Liver (tissue), 9 donors: Measurements from ENCODE around the gene TMEM272. TPM values are rescaled to one million over a fixed set of nuclear protein-coding genes. Genes with fewer than 3 reads are reported as not detected.

Experiments
- DNase-seq: peaks from one replicate; pipeline ENCODE4 v3.0.0-alpha.2; 2017; ENCODE audit warnings: low spot score
- H3K27ac ChIP-seq, 2 donors: one replicate each; pipeline ENCODE4 v1.7.0; 2013; ENCODE audit warnings: inconsistent platforms in 2 of 2, low read length in 2 of 2, control low read depth in 1 of 2, low read depth in 1 of 2, mild to moderate bottlenecking in 1 of 2
- H3K27me3 ChIP-seq, 4 donors: one replicate each; pipeline versions ENCODE4 v1.6.1 to v1.7.0; 2013; ENCODE audit warnings: low read length in 3 of 4, inconsistent platforms in 1 of 4, mild to moderate bottlenecking in 1 of 4, moderate library complexity in 1 of 4; ENCODE audit not compliant: control insufficient read depth in 4 of 4, insufficient read depth in 4 of 4
- H3K36me3 ChIP-seq, 4 donors: one replicate each; pipeline versions ENCODE4 v1.6.1 to v1.7.0; 2013; ENCODE audit warnings: low read length in 3 of 4, mild to moderate bottlenecking in 3 of 4, low read depth in 1 of 4, moderate library complexity in 1 of 4; ENCODE audit not compliant: control insufficient read depth in 4 of 4, insufficient read depth in 3 of 4
- H3K4me1 ChIP-seq, 4 donors: one replicate each; pipeline versions ENCODE4 v1.6.1 to v1.7.0; 2013; ENCODE audit warnings: low read length in 3 of 4, mild to moderate bottlenecking in 3 of 4, moderate library complexity in 1 of 4; ENCODE audit not compliant: control insufficient read depth in 4 of 4, insufficient read depth in 4 of 4
- H3K4me3 ChIP-seq, 3 donors: one replicate each; pipeline versions ENCODE4 v1.6.1 to v1.7.0; 2013; ENCODE audit warnings: low read length in 3 of 3, control low read depth in 1 of 3, low read depth in 1 of 3, mild to moderate bottlenecking in 1 of 3
- H3K9ac ChIP-seq, 2 donors: one replicate each; pipeline ENCODE4 v1.7.0; 2013; ENCODE audit warnings: low read length in 2 of 2, mild to moderate bottlenecking in 2 of 2, moderate library complexity in 2 of 2, control low read depth in 1 of 2, low read depth in 1 of 2
- H3K9me3 ChIP-seq, 4 donors: one replicate each; pipeline versions ENCODE4 v1.6.1 to v1.7.0; 2013; ENCODE audit warnings: low read length in 3 of 4; ENCODE audit not compliant: control insufficient read depth in 4 of 4
- FOXA1 ChIP-seq: IDR thresholded peaks from 2 replicates; pipeline ENCODE4 v1.6.1; 2016; ENCODE audit warnings: antibody characterized with exemption
- GABPA ChIP-seq, 2 donors: IDR thresholded peaks in 1 of 2; conservative IDR thresholded peaks in 1 of 2; 2 replicates each; pipeline ENCODE4 v1.6.1; 2016; ENCODE audit warnings: antibody characterized with exemption in 2 of 2, mild to moderate bottlenecking in 1 of 2, moderate library complexity in 1 of 2
- HNF4G ChIP-seq: IDR thresholded peaks from 2 replicates; pipeline ENCODE4 v1.6.1; 2016; ENCODE audit warnings: antibody characterized with exemption
- RAD21 ChIP-seq, 2 donors: IDR thresholded peaks; 2 replicates each; pipeline ENCODE4 v1.6.1; 2016; ENCODE audit warnings: antibody characterized with exemption in 2 of 2, mild to moderate bottlenecking in 2 of 2
- RXRA ChIP-seq, 2 donors: IDR thresholded peaks; 2 replicates each; pipeline ENCODE4 v1.6.1; 2017 to 2018; ENCODE audit warnings: antibody characterized with exemption in 2 of 2, mild to moderate bottlenecking in 1 of 2
- YY1 ChIP-seq: IDR thresholded peaks from 2 replicates; pipeline ENCODE4 v1.6.1; 2016; ENCODE audit warnings: antibody characterized with exemption, mild to moderate bottlenecking
- WGBS: extraction: QIAGEN DNeasy Blood & Tissue Kit; methylation state at CpG from one replicate; pipeline ENCODE4 v1.1.7; 2013; 5-methylcytosine and 5-hydroxymethylcytosine counted together
- polyA plus RNA-seq, 2 donors: library from polyadenylated mRNA; stranded (reverse) in 1 of 2; unstranded in 1 of 2; fragments of 200-250 nt in 1 of 2; fragments of >200 nt in 1 of 2; fragmentation: Nextera tagmentation in 1 of 2; extraction: Ambion mirVana in 1 of 2; gene quantifications; one replicate each; pipeline versions ENCODE4 v1.2.1 to v1.2.3, GENCODE V29; 2013 to 2015
- total RNA-seq, 2 donors: library from RNA; depleted of rRNA; stranded (reverse); fragments of >200 nt; gene quantifications; one replicate each; pipeline ENCODE4 v1.2.3, GENCODE V29; 2014
- TF ChIP-seq, protein P1 (sequence below): IDR thresholded peaks from 2 replicates; pipeline ENCODE4 v1.6.1; 2016; ENCODE audit warnings: antibody characterized with exemption
- TF ChIP-seq, protein P2 (sequence below): IDR thresholded peaks from 2 replicates; pipeline ENCODE4 v1.6.1; 2016; ENCODE audit warnings: antibody characterized with exemption, mild to moderate bottlenecking
- TF ChIP-seq, protein P3 (sequence below): IDR thresholded peaks from 2 replicates; pipeline ENCODE4 v1.6.1; 2016; ENCODE audit warnings: antibody characterized with exemption
- TF ChIP-seq, protein P4 (sequence below): IDR thresholded peaks from 2 replicates; pipeline ENCODE4 v1.6.1; 2016; ENCODE audit warnings: antibody characterized with exemption
- donor health status: healthy.
- donor health status: healthy.
- donor health status: healthy.
- donor health status: healthy.
- donor health status: healthy.

TMEM272 gene
- total and polyA plus RNA-seq, 4 donors: 0.02 to 0.42 (median 0.10) TPM

DNA sequence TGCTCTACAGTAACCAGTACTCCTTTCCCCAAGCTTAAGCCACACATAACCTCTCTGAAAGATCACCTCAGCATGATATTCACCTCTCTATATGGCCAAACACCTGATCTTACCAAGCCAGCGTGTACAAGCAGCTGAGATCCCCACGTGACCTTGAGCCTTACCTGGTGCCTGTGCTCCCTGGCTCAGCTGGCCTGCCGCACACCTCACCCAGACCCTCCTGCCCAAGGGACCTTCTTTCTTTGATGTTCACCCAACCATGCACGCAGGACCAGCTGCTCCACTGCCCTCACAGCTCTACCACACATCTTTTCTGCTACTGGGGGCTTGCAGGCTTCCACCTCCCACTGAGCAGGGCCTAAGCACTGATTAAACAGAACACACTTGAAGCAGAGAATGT lies 50.0 kb downstream of the TMEM272 start:
- no peak overlapping the region for H3K4me3 ChIP-seq
- peaks cover 0 to 5% (median under 1%) of the 10 kb centered on the region in 4 donors for H3K36me3 ChIP-seq
- no peaks in the 10 kb centered on the region for H3K9me3 ChIP-seq
- WGBS: 91% methylated on average over 4 of the region's 4 CpGs
- DNase-seq: no peak
- H3K4me1 ChIP-seq: peaks cover 0 to 3% (median under 1%) of the 10 kb centered on the region in 4 donors
- no peak for TF ChIP-seq RXRA (IDR thresholded peaks at IDR 0.05)
- H3K9ac ChIP-seq: no peak overlapping the region
- H3K27me3 ChIP-seq: no peaks in the 10 kb centered on the region
- no peak overlapping the region for H3K27ac ChIP-seq

DNA sequence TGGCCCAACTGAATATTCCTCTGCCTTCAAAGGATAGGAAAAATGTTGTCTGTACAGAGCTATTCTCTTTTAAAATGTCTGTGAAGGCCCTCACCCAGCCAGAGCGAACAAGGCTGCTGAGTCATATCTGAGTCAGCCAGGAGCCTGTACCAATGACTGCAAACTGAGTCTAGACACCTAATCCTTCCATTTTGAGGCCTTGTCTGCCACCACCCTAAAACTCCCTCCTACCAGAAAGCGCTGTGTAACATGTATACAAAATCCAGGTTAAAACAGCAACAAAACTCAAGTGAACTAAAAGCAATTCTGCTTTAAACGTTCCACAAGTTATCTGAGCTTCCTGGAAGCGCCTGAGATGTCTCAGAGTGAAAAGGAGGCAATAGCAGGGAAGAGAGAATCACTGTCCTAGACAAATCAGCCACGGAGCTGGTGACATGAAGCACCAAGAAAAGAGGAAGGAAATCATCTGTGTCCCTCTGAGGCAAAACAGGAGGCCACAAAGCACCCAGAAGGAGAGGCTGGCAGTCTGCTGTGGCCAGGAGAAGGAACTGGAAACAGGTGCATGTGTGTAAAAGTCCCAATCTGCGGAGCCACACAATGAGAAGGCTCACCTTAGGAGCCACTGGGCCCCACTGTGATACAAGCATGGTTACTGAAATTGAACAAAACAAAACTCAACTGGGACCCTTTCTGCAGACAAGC lies 51.3 kb downstream of the TMEM272 start:
- Histone ChIP-seq H3K9me3 (no peaks in the 10 kb centered on the region), H3K9ac (no peak overlapping the region), H3K36me3 (peaks cover 0 to 6% (median 3%) of the 10 kb centered on the region in 4 donors), H3K4me3 (no peak overlapping the region), H3K27me3 (no peaks in the 10 kb centered on the region), H3K4me1 (peaks cover 0 to 3% (median 0%) of the 10 kb centered on the region in 4 donors), H3K27ac (no peak overlapping the region)
- TF ChIP-seq RAD21 (IDR thresholded peaks at IDR 0.05): no peak
- TF ChIP-seq, protein P1, sequence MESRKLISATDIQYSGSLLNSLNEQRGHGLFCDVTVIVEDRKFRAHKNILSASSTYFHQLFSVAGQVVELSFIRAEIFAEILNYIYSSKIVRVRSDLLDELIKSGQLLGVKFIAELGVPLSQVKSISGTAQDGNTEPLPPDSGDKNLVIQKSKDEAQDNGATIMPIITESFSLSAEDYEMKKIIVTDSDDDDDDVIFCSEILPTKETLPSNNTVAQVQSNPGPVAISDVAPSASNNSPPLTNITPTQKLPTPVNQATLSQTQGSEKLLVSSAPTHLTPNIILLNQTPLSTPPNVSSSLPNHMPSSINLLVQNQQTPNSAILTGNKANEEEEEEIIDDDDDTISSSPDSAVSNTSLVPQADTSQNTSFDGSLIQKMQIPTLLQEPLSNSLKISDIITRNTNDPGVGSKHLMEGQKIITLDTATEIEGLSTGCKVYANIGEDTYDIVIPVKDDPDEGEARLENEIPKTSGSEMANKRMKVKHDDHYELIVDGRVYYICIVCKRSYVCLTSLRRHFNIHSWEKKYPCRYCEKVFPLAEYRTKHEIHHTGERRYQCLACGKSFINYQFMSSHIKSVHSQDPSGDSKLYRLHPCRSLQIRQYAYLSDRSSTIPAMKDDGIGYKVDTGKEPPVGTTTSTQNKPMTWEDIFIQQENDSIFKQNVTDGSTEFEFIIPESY: no peak
- TF ChIP-seq HNF4G: no peak
- no peak for TF ChIP-seq FOXA1
- TF ChIP-seq, protein P2, sequence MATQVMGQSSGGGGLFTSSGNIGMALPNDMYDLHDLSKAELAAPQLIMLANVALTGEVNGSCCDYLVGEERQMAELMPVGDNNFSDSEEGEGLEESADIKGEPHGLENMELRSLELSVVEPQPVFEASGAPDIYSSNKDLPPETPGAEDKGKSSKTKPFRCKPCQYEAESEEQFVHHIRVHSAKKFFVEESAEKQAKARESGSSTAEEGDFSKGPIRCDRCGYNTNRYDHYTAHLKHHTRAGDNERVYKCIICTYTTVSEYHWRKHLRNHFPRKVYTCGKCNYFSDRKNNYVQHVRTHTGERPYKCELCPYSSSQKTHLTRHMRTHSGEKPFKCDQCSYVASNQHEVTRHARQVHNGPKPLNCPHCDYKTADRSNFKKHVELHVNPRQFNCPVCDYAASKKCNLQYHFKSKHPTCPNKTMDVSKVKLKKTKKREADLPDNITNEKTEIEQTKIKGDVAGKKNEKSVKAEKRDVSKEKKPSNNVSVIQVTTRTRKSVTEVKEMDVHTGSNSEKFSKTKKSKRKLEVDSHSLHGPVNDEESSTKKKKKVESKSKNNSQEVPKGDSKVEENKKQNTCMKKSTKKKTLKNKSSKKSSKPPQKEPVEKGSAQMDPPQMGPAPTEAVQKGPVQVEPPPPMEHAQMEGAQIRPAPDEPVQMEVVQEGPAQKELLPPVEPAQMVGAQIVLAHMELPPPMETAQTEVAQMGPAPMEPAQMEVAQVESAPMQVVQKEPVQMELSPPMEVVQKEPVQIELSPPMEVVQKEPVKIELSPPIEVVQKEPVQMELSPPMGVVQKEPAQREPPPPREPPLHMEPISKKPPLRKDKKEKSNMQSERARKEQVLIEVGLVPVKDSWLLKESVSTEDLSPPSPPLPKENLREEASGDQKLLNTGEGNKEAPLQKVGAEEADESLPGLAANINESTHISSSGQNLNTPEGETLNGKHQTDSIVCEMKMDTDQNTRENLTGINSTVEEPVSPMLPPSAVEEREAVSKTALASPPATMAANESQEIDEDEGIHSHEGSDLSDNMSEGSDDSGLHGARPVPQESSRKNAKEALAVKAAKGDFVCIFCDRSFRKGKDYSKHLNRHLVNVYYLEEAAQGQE: no peak
- no peak for TF ChIP-seq RXRA (IDR thresholded peaks at IDR 0.05)
- TF ChIP-seq, protein P3, sequence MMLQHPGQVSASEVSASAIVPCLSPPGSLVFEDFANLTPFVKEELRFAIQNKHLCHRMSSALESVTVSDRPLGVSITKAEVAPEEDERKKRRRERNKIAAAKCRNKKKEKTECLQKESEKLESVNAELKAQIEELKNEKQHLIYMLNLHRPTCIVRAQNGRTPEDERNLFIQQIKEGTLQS: no peak
- TF ChIP-seq YY1: no peak
- no peak for TF ChIP-seq GABPA (IDR thresholded peaks at IDR 0.05 in 1 of 2, conservative IDR thresholded peaks at IDR 0.05 in 1 of 2)
- TF ChIP-seq, protein P4, sequence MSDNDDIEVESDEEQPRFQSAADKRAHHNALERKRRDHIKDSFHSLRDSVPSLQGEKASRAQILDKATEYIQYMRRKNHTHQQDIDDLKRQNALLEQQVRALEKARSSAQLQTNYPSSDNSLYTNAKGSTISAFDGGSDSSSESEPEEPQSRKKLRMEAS: no peak
- DNase-seq: no peak
- WGBS: 82% methylated on average over 6 of the region's 6 CpGs
